GM18858 (cell line): Measurements from ENCODE around the gene PIGB.
"Not testable (repeated sequence)": the region's sequence is repeated elsewhere in the genome, so short reads cannot be mapped to it uniquely, and the experiment has no call there.

ENCODE experiments used
- ATAC-seq: cut with Tn5 transposase; IDR thresholded peaks from one replicate; pipeline ENCODE4 v1.9.1; 2021; ENCODE audit not compliant: unreplicated experiment

Gene PIGB

DNA sequence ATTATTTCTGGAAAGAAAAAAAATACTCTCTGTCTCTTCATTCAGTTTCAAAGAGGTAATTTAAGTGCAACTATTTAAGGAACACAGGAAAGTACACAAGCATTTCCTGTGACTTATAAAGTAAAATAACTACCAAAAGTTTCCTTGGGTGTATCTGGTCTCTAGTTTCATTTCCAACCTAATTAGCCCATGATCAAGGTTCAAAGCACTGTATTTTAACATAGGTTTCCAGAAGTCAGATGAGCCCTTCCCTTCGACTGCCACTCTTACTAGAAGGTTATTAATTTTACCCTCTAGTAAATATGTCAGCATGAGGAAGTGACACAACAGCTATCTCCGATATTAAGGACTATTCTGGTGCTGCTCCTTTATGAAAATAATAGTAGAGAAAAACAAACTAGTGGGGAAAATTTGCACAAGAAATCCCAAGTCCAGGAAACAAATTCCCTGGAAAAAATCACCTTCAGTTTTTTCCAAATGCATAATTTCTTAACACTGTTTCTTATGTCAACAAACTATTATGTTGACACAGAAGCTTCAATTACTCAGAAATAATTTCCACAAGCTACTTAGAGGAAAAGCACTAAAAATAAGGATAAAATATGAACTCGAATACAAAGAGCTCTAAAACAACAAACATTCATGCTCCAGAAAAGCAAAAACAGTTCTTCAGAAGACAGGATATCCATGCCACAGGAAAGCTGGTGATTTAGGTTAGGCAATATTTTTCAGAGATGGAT lies 53.8 kb downstream of the PIGB start:
- peak; percentile 62 for ATAC-seq

DNA sequence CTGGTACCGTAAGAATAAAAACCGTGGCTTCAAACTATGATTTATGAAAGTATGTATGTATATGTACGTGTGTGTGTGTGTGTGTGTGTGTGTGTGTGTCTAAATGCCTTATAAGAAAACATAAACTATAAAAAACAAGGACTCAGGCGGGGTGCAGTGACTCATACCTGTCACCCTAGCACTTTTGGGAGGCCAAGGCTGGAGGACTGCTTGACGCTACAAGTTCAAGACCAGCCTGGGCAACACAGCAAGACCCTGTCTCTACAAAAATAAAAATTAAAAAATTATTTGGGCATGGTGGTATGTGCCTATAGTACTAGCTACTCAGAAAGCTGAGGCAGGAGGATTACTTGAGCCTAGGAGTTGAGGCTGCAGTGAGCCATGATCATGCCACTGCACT lies 60.1 kb downstream of the PIGB start:
- ATAC-seq, result no peak

DNA sequence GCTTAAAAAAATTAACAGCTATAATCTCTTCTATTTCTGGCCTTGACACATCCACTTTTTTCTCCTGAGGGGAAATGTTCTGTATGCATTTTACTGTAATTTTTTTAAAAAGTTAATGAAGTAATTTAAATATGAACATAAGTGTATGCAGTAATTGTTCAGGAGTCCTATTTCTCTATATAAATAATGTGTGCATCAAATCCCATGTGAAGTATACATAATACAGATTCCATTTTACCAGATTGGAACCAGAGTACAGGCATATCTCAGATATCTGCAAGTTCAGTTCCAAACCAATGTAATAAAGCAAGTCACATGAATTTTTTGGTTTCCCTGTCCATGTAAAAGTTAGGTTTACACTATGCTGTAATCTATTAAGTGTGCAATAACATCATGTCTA lies 62.6 kb downstream of the PIGB start:
- no peak for ATAC-seq

DNA sequence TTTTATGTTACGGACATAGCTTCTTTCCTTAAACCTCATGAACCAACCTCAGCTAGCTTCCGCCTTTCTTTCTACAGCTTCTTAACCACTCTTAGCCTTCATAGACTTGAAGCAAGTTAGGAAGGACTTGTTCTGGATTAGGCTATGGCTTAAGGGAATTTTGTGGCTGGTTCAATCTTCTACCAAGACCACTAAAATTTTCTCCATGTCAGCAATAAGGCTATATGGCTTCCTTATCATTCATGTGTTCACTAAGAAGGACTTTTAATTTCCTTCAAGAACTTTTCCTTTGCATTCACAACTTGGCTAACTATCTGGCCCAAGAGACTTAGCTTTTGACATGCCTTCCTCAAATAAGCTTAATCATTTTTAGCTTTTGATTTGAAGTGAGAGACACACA lies 64.7 kb downstream of the PIGB start:
- no peak for ATAC-seq

DNA sequence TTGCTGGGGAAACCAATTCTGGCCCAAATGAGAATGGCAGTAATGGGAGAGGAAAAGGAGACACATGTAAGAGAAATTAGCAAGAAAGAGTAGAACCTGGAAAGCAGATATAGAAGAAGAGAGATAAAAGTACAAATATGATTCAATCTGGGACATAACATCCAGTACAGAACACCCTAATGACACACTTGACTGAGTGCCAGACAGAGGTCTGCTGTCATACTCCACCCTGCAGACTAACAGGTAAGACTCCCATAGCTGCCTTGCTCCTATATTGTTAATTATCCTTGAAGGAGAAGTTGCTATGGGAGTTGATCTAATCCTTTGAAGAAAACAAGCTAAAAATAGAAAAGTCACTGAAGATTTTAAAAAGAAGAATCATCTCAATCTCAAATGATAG lies 68.0 kb downstream of the PIGB start:
- ATAC-seq, result no peak

DNA sequence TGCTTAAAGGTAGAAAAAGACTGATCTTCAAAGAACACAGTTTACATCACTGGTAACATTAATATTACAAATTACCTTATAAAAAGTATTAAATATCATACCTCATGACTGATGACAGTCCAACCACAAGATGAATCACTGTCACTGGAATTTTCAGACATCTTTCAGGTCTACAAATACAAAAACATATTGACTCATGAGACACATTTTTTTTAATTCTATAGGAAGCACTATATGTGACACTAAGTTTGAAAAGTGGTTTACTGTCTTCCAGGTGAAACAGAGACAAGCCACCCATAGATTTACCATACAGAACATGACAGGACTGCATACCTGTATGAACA lies 70.2 kb downstream of the PIGB start:
- ATAC-seq, result no peak

DNA sequence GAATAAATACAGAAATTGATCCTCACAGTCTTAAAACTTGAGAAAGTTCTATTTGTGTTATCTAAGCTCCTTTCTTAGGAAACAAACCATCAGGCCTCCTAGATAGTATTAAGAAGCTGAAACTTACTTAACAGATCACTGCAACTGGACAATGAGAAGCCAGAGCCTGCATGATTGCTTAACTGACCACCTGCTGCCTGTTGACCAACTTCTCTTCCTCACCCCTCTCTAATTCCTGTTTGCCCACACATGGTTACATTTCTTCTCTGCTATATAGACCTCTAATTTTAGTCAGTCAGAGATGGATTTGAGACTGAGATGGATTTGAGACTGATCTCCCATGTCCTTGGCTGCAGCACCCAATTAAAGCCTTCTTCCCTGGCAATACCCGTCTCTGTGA lies 75.7 kb downstream of the PIGB start:
- ATAC-seq, result no peak

DNA sequence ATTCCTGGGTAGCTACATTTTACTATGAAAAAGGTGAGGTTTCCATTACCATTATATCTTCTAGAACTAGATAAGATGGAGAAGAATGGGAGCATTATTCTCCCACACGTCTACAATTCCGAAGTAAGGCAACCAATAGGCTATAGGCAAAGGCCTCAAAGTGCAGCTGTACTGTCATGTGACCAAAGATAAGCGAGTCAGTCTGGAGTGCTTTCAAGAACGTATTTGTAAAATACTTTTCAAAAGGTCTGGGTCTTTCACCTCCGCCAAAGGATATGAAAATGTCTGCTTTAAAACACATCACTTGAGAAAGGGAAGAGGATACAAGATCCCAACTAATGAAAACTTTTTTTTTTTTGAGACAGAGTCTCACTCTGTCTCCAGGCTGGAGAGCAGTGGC lies 79.2 kb downstream of the PIGB start:
- no peak for ATAC-seq

DNA sequence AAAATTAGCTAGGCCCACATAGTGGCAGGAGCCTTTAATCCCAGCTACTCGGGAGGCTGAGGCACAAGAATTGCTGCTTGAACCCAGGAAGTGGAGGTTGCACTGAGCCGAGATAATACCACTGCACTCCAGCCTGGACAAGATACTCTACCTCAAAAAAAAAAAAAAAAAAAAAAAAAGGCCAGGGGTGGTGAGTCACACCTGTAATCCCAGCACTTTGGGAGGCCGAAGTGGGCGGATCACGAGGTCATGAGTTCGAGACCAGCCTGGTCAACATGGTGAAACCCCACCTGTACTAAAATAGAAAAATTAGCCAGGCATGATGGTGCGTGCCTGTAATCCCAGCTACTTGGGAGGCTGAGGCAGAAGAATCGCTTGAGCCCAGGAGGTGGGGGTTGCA lies 81.0 kb downstream of the PIGB start:
- not testable (repeated sequence) for ATAC-seq

DNA sequence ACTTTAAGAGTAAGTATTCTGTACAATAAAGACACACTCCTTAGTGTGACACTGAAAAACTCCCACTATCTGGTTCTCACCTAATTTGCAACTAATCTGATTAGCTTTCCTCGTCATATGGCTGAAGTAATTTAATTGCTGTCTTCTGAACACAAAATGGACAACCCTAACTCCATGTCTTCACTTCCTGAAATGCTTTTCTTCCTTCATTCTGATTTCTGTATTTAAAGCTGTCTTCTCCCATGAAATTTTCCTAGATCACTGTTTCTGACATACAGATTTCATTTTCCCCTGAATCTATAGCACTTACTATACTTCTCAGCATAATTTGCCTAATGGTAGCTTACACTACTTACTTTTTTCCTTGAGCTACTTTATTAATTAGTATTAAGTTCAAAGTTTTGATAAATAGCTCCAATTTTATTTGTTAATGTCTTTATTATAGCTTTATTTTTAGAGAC lies 82.8 kb downstream of the PIGB start:
- ATAC-seq, result no peak

DNA sequence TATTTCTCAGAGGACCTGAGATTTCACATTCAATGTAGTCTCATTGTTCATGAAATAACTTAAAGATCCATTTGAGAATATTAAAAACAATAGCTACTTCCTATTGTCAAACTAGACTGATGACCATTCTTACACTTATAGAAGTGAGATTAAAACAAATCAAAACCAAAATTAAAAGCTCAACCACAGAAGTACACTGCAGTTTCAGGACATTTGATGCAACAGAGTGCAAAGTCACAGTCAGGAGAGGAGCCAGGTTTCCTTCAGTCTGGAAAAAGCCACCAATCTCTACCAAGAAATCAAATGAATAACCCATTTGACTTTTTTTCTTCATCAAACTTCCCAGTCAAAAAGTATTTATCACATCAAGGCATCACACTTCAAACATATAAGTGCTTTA lies 83.7 kb downstream of the PIGB start:
- ATAC-seq, result peak; percentile 41

DNA sequence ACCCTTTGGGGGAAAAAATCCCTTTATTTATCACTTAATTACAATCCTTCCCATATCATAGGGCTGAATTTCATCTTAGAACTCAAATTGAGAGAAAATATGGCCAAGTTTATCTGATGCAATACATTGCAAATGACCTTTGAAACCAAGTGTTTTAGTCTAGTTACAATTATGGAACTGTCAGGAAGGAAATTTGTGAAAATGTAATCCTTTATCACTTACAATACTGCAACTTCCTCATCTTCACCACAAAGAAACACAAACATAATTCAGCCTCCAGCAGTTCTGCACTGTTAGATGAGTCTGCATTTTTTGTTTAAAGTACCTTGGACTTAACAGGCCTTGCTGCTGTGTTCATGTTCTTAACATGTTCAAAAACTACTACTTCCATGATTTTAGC lies 84.5 kb downstream of the PIGB start:
- peak; percentile 16 for ATAC-seq
